Endothelial cell (in vitro differentiated cells): ENCODE results near the gene IQCH. TPM values are rescaled to one million over a fixed set of nuclear protein-coding genes. Genes with fewer than 3 reads are reported as not detected.

Experiments
- DNase-seq: peaks from one replicate; pipeline ENCODE4 v3.0.0; 2021; ENCODE audit warnings: low spot score
- H3K27ac Mint-ChIP-seq: one replicate; pipeline ENCODE4 v1.8.0; 2021; ENCODE audit warnings: mixed read lengths, inconsistent platforms; ENCODE audit not compliant: unreplicated experiment
- H3K27me3 Mint-ChIP-seq: one replicate; pipeline ENCODE4 v1.8.0; 2021; ENCODE audit warnings: mild to moderate bottlenecking, moderate library complexity, mixed read lengths, inconsistent platforms; ENCODE audit not compliant: unreplicated experiment
- H3K36me3 Mint-ChIP-seq: one replicate; pipeline ENCODE4 v1.8.0; 2021; ENCODE audit warnings: mild to moderate bottlenecking, low read depth, mixed read lengths, inconsistent platforms; ENCODE audit not compliant: unreplicated experiment
- H3K4me1 Mint-ChIP-seq: one replicate; pipeline ENCODE4 v1.8.0; 2021; ENCODE audit warnings: mild to moderate bottlenecking, mixed read lengths, inconsistent platforms; ENCODE audit not compliant: unreplicated experiment
- H3K4me3 Mint-ChIP-seq: one replicate; pipeline ENCODE4 v1.8.0; 2021; ENCODE audit warnings: mild to moderate bottlenecking, mixed read lengths, inconsistent platforms; ENCODE audit not compliant: unreplicated experiment
- H3K9me3 Mint-ChIP-seq: one replicate; pipeline ENCODE4 v1.8.0; 2021; ENCODE audit warnings: mixed read lengths, inconsistent platforms; ENCODE audit not compliant: unreplicated experiment
- CTCF ChIP-seq: fragments of 200-600 bp; sonication (generic); IDR thresholded peaks from one replicate; pipeline ENCODE4 v1.5.0; 2021; ENCODE audit warnings: antibody characterized with exemption; ENCODE audit not compliant: unreplicated experiment
- total RNA-seq: library from RNA; stranded (reverse); fragmentation: NEBNext Ultra II Directional; extraction: Animal tissue kit (Norgen Biotek cat#: 25700); gene quantifications from one replicate; pipeline ENCODE4 v1.2.1, GENCODE V29; 2021; ENCODE audit not compliant: unreplicated experiment

The IQCH gene
- total RNA-seq, 1 donor from 2014 or later = 2.4 TPM

- Mint-ChIP-seq H3K4me1 (no peaks in the 10 kb centered on the region), H3K4me3 (no peak overlapping the region), H3K27me3 (no peaks in the 10 kb centered on the region), H3K36me3 (no peaks in the 10 kb centered on the region), H3K27ac (no peak overlapping the region), H3K9me3 (no peaks in the 10 kb centered on the region)
- TF ChIP-seq CTCF = no peak
- no peak for DNase-seq
Measured at GRCh38 chr15:67305506-67305905, 50.9 kb downstream of the IQCH start.

- no peak for DNase-seq
- H3K4me3 Mint-ChIP-seq = no peak overlapping the region
- H3K27ac Mint-ChIP-seq = no peak overlapping the region
- no peaks in the 10 kb centered on the region for H3K4me1 Mint-ChIP-seq
- H3K27me3 Mint-ChIP-seq = no peaks in the 10 kb centered on the region
- no peak for TF ChIP-seq CTCF
- no peaks in the 10 kb centered on the region for H3K9me3 Mint-ChIP-seq
- H3K36me3 Mint-ChIP-seq = no peaks in the 10 kb centered on the region
Measured at GRCh38 chr15:67307156-67307555, 52.6 kb downstream of the IQCH start.

- Mint-ChIP-seq H3K27ac (no peak overlapping the region), H3K9me3 (no peaks in the 10 kb centered on the region), H3K27me3 (no peaks in the 10 kb centered on the region), H3K4me3 (no peak overlapping the region), H3K4me1 (no peaks in the 10 kb centered on the region), H3K36me3 (no peaks in the 10 kb centered on the region)
- DNase-seq = no peak
- no peak for TF ChIP-seq CTCF
Measured at GRCh38 chr15:67307889-67308597, 53.5 kb downstream of the IQCH start.

GRCh38 chr15:67311731-67312130, 57.1 kb downstream of the IQCH start:
- H3K9me3 Mint-ChIP-seq = no peaks in the 10 kb centered on the region
- no peak for TF ChIP-seq CTCF
- H3K27me3 Mint-ChIP-seq = no peaks in the 10 kb centered on the region
- H3K27ac Mint-ChIP-seq = no peak overlapping the region
- no peak overlapping the region for H3K4me3 Mint-ChIP-seq
- no peak for DNase-seq
- no peaks in the 10 kb centered on the region for H3K36me3 Mint-ChIP-seq
- H3K4me1 Mint-ChIP-seq = no peaks in the 10 kb centered on the region

GRCh38 chr15:67319961-67320360, 65.4 kb downstream of the IQCH start:
- H3K27ac Mint-ChIP-seq = no peak overlapping the region
- no peaks in the 10 kb centered on the region for H3K36me3 Mint-ChIP-seq
- no peak overlapping the region for H3K4me3 Mint-ChIP-seq
- no peaks in the 10 kb centered on the region for H3K4me1 Mint-ChIP-seq
- peaks cover 5% of the 10 kb centered on the region for H3K9me3 Mint-ChIP-seq
- DNase-seq = no peak
- no peaks in the 10 kb centered on the region for H3K27me3 Mint-ChIP-seq
- TF ChIP-seq CTCF = no peak
